Lower lobe of right lung (tissue), 2 donors: ENCODE results near the gene SEMA4A. TPM values are rescaled to one million over a fixed set of nuclear protein-coding genes. Genes with fewer than 3 reads are reported as not detected.

ENCODE experiments used
- ATAC-seq, 2 donors: fragments of 200-7000 bp; cut with Tn5 transposase; one replicate each; pipeline ENCODE4 v1.9.1; 2020 to 2022; ENCODE audit warnings: mild to moderate bottlenecking in 2 of 2, moderate library complexity in 2 of 2
- DNase-seq: peaks from one replicate; pipeline ENCODE4 v3.0.0-alpha.2; 2020
- H3K27ac ChIP-seq: fragments of 200-600 bp; one replicate; pipeline ENCODE4 v1.8.0; 2022
- H3K27me3 ChIP-seq: fragments of 200-600 bp; one replicate; pipeline ENCODE4 v1.8.0; 2022; ENCODE audit warnings: low read depth
- H3K36me3 ChIP-seq: fragments of 200-600 bp; one replicate; pipeline ENCODE4 v1.8.0; 2022; ENCODE audit warnings: mild to moderate bottlenecking
- H3K4me1 ChIP-seq: fragments of 200-600 bp; one replicate; pipeline ENCODE4 v1.8.0; 2022
- H3K4me3 ChIP-seq: fragments of 200-600 bp; one replicate; pipeline ENCODE4 v1.8.0; 2022; ENCODE audit warnings: mild to moderate bottlenecking
- H3K9me3 ChIP-seq: fragments of 200-600 bp; one replicate; pipeline ENCODE4 v1.8.0; 2022
- CTCF ChIP-seq: fragments of 200-600 bp; IDR thresholded peaks from one replicate; pipeline ENCODE4 v1.8.0; 2022; ENCODE audit warnings: antibody characterized with exemption, mild to moderate bottlenecking
- intact Hi-C: fragments of 100-400 bp; cut with DNase I; formaldehyde crosslinking; loops from one replicate; pipeline ENCODE4 v1.11.0; 2022
- total RNA-seq: library from RNA; stranded (reverse); fragmentation: NEBNext Ultra II Directional; extraction: Animal tissue kit (Norgen Biotek cat#: 25700); gene quantifications from one replicate; pipeline ENCODE4 v1.2.1, GENCODE V29; 2021
- donor health status: DM: no; HTN: yes; CAD: no; lungs with severe emphysema.

The SEMA4A gene
- total RNA-seq, 1 donor from 2014 or later, result 28.9 TPM

DNA sequence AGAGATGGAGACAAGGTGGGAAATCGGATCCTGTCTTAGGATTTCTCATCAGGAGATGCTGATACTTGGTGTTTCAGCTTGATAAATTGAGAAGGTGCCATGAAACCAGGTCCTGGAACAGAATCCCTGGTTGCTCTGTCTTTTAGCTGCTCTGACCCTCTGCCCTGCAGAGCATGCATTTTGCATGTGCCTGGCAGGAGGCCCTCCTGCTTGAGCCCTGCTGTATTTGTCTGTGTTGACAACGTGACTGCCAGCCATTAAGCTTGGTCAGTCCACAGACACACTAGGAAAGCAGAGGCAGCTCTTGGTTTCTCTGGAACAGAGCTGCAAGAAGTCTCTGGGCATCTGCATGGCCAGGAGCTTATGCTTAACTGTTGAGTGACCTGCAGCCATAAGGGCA lies 43.1 kb downstream of the SEMA4A start:
- H3K9me3 ChIP-seq, result no peaks in the 10 kb centered on the region
- no peak for DNase-seq
- intact Hi-C loops, result no loop called here
- no peak overlapping the region for H3K4me3 ChIP-seq
- peaks cover 40% of the 10 kb centered on the region for H3K4me1 ChIP-seq
- ATAC-seq, result no peak
- H3K27ac ChIP-seq, result no peak overlapping the region
- TF ChIP-seq CTCF, result no peak
- peaks cover 41% of the 10 kb centered on the region for H3K36me3 ChIP-seq
- no peaks in the 10 kb centered on the region for H3K27me3 ChIP-seq

- Histone ChIP-seq H3K9me3 (no peaks in the 10 kb centered on the region), H3K27ac (no peak overlapping the region), H3K4me3 (no peak overlapping the region), H3K36me3 (peaks cover 56% of the 10 kb centered on the region), H3K27me3 (no peaks in the 10 kb centered on the region), H3K4me1 (peaks cover 45% of the 10 kb centered on the region)
- TF ChIP-seq CTCF, result no peak
- DNase-seq, result no peak
- ATAC-seq, result no peak
- intact Hi-C loops, result no loop called here
Observed at GRCh38 chr1:156198831-156199349, 45.5 kb downstream of the SEMA4A start.

- intact Hi-C loops, result no loop called here
- ATAC-seq (no peak), DNase-seq (no peak)
- H3K4me1 ChIP-seq, result peaks cover 37% of the 10 kb centered on the region
- no peaks in the 10 kb centered on the region for H3K9me3 ChIP-seq
- H3K27me3 ChIP-seq, result no peaks in the 10 kb centered on the region
- TF ChIP-seq CTCF, result no peak
- H3K36me3 ChIP-seq, result peaks cover 61% of the 10 kb centered on the region
- no peak overlapping the region for H3K4me3 ChIP-seq
- no peak overlapping the region for H3K27ac ChIP-seq
Observed at GRCh38 chr1:156200044-156200443, 46.7 kb downstream of the SEMA4A start.

GRCh38 chr1:156203331-156203730 lies 49.9 kb downstream of the SEMA4A start:
- intact Hi-C loops, result no loop called here
- Histone ChIP-seq H3K27me3 (no peaks in the 10 kb centered on the region), H3K27ac (no peak overlapping the region), H3K36me3 (peaks cover 75% of the 10 kb centered on the region), H3K4me1 (peaks cover 18% of the 10 kb centered on the region), H3K9me3 (no peaks in the 10 kb centered on the region), H3K4me3 (no peak overlapping the region)
- no peak for ATAC-seq
- no peak for DNase-seq
- TF ChIP-seq CTCF, result no peak

- peaks cover 18% of the 10 kb centered on the region for H3K4me1 ChIP-seq
- H3K27ac ChIP-seq, result no peak overlapping the region
- no peak overlapping the region for H3K4me3 ChIP-seq
- H3K27me3 ChIP-seq, result no peaks in the 10 kb centered on the region
- no peaks in the 10 kb centered on the region for H3K9me3 ChIP-seq
- intact Hi-C loops, result no loop called here
- peaks cover 81% of the 10 kb centered on the region for H3K36me3 ChIP-seq
- no peak for DNase-seq
- ATAC-seq, result no peak
- TF ChIP-seq CTCF, result no peak
Observed at GRCh38 chr1:156204686-156205085, 51.3 kb downstream of the SEMA4A start.

DNA sequence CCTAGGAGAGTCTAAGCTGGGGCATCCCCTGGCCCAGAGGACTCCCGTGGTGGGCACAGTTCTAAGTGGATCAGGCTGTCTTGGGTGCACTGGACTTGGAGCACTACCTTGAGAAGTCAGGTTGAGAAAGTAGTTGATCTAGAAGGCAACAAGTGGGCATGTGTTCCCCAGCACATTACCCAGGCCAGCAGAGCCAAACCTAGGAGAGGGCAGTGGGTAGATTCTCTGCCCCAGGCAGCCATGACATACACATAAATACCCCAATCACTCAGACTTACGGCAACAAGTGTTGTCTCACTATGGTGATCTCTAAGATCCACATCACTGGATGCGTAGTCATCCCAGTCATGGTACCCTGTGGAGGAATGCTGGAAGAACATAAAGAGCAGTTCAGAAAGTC lies 57.9 kb downstream of the SEMA4A start:
- no peak for TF ChIP-seq CTCF
- Histone ChIP-seq H3K9me3 (no peaks in the 10 kb centered on the region), H3K27ac (no peak overlapping the region), H3K4me3 (no peak overlapping the region), H3K27me3 (no peaks in the 10 kb centered on the region), H3K4me1 (peaks cover 15% of the 10 kb centered on the region), H3K36me3 (peaks cover 61% of the 10 kb centered on the region)
- intact Hi-C loops, result no loop called here
- ATAC-seq, result no peak
- DNase-seq, result no peak
